ENCODE data around the gene JADE1. TPM values are rescaled to one million over a fixed set of nuclear protein-coding genes. Genes with fewer than 3 reads are reported as not detected.

JADE1 gene
- total RNA-seq, result 33.6 and 37.8 TPM in 2 replicates

GRCh38 chr4:128809477-128810330 lies at the start of gene JADE1:
JADE1 (plus strand) TSS chr4:128809700; CDS start chr4:128831759, 22,059 bp downstream.
- peaks cover 10% of the 10 kb centered on the region for H3K4me1 Mint-ChIP-seq (ENCODE audit: low read depth)

GRCh38 chr4:128766781-128767180 lies 42.7 kb upstream of the JADE1 start:
- no peaks in the 10 kb centered on the region for H3K9me3 Mint-ChIP-seq
- intact Hi-C loops (cut with micrococcal nuclease), result no loop called here
- H3K27me3 Mint-ChIP-seq (ENCODE audit: low read depth), result peaks cover 2% of the 10 kb centered on the region
- no peak for DNase-seq (ENCODE audit: low spot score)
- no peak overlapping the region for H3K27ac Mint-ChIP-seq
- H3K4me1 Mint-ChIP-seq (ENCODE audit: low read depth), result peaks cover 10% of the 10 kb centered on the region
- no peaks in the 10 kb centered on the region for H3K36me3 Mint-ChIP-seq (ENCODE audit: low read depth)
- H3K4me3 Mint-ChIP-seq (ENCODE audit: low read depth), result no peak overlapping the region

More at GRCh38 chr4:128809477-128810330, at the start of gene JADE1:
- peak within 1 kb of the TSS; percentile 99 for H3K27ac Mint-ChIP-seq
- H3K36me3 Mint-ChIP-seq (ENCODE audit: low read depth), result no peaks in the 10 kb centered on the region
- peak; percentile 86 for DNase-seq (ENCODE audit: low spot score)
- H3K9me3 Mint-ChIP-seq, result no peaks in the 10 kb centered on the region
- H3K27me3 Mint-ChIP-seq (ENCODE audit: low read depth), result no peaks in the 10 kb centered on the region
- peak within 1 kb of the TSS; percentile 96 for H3K4me3 Mint-ChIP-seq (ENCODE audit: low read depth)
- intact Hi-C loops (cut with micrococcal nuclease), result loop anchor here (1.0 to 5.0 kb wide), 5 partner anchors 237 to 929 kb away; partner anchors contain the start of gene PLK4

- no peak for DNase-seq (ENCODE audit: low spot score)
- no peak overlapping the region for H3K4me3 Mint-ChIP-seq (ENCODE audit: low read depth)
- peaks cover 10% of the 10 kb centered on the region for H3K4me1 Mint-ChIP-seq (ENCODE audit: low read depth)
- peaks cover 3% of the 10 kb centered on the region for H3K27me3 Mint-ChIP-seq (ENCODE audit: low read depth)
- H3K9me3 Mint-ChIP-seq, result no peaks in the 10 kb centered on the region
- intact Hi-C loops (cut with micrococcal nuclease), result no loop called here
- no peaks in the 10 kb centered on the region for H3K36me3 Mint-ChIP-seq (ENCODE audit: low read depth)
- H3K27ac Mint-ChIP-seq, result no peak overlapping the region
Observed at GRCh38 chr4:128768373-128768996, 41.0 kb upstream of the JADE1 start.

- peaks cover 3% of the 10 kb centered on the region for H3K27me3 Mint-ChIP-seq (ENCODE audit: low read depth)
- no peak for DNase-seq (ENCODE audit: low spot score)
- H3K9me3 Mint-ChIP-seq, result no peaks in the 10 kb centered on the region
- intact Hi-C loops (cut with micrococcal nuclease), result no loop called here
- H3K36me3 Mint-ChIP-seq (ENCODE audit: low read depth), result no peaks in the 10 kb centered on the region
- no peak overlapping the region for H3K27ac Mint-ChIP-seq
- H3K4me1 Mint-ChIP-seq (ENCODE audit: low read depth), result peaks cover 10% of the 10 kb centered on the region
- H3K4me3 Mint-ChIP-seq (ENCODE audit: low read depth), result no peak overlapping the region
Observed at GRCh38 chr4:128769011-128769410, 40.5 kb upstream of the JADE1 start.

- DNase-seq (ENCODE audit: low spot score), result no peak
- Mint-ChIP-seq H3K27ac (no peak overlapping the region), H3K27me3 (ENCODE audit: low read depth) (peaks cover 5% of the 10 kb centered on the region), H3K4me1 (ENCODE audit: low read depth) (peaks cover 10% of the 10 kb centered on the region), H3K9me3 (no peaks in the 10 kb centered on the region), H3K4me3 (ENCODE audit: low read depth) (no peak overlapping the region), H3K36me3 (ENCODE audit: low read depth) (no peaks in the 10 kb centered on the region)
- intact Hi-C loops (cut with micrococcal nuclease), result no loop called here
Observed at GRCh38 chr4:128770807-128771206, 38.7 kb upstream of the JADE1 start.

- Mint-ChIP-seq H3K27ac (no peak overlapping the region), H3K4me3 (ENCODE audit: low read depth) (no peak overlapping the region), H3K36me3 (ENCODE audit: low read depth) (no peaks in the 10 kb centered on the region), H3K4me1 (ENCODE audit: low read depth) (peaks cover 5% of the 10 kb centered on the region), H3K9me3 (no peaks in the 10 kb centered on the region), H3K27me3 (ENCODE audit: low read depth) (peaks cover 19% of the 10 kb centered on the region)
- no peak for DNase-seq (ENCODE audit: low spot score)
- intact Hi-C loops (cut with micrococcal nuclease), result no loop called here
Observed at GRCh38 chr4:128775477-128775876, 34.0 kb upstream of the JADE1 start.

GRCh38 chr4:128775916-128776315 lies 33.6 kb upstream of the JADE1 start:
- H3K9me3 Mint-ChIP-seq, result no peaks in the 10 kb centered on the region
- intact Hi-C loops (cut with micrococcal nuclease), result no loop called here

GRCh38 chr4:128776794-128777216 lies 32.7 kb upstream of the JADE1 start:
- no peaks in the 10 kb centered on the region for H3K36me3 Mint-ChIP-seq (ENCODE audit: low read depth)
- no peak overlapping the region for H3K4me3 Mint-ChIP-seq (ENCODE audit: low read depth)
- no peaks in the 10 kb centered on the region for H3K4me1 Mint-ChIP-seq (ENCODE audit: low read depth)
- no peak overlapping the region for H3K27ac Mint-ChIP-seq
- no peak for DNase-seq (ENCODE audit: low spot score)
- intact Hi-C loops (cut with micrococcal nuclease), result no loop called here
- no peaks in the 10 kb centered on the region for H3K9me3 Mint-ChIP-seq
- peaks cover 23% of the 10 kb centered on the region for H3K27me3 Mint-ChIP-seq (ENCODE audit: low read depth)

More at GRCh38 chr4:128775916-128776315, 33.6 kb upstream of the JADE1 start:
- Mint-ChIP-seq H3K27ac (no peak overlapping the region), H3K4me3 (ENCODE audit: low read depth) (no peak overlapping the region), H3K4me1 (ENCODE audit: low read depth) (peaks cover 2% of the 10 kb centered on the region), H3K36me3 (ENCODE audit: low read depth) (no peaks in the 10 kb centered on the region), H3K27me3 (ENCODE audit: low read depth) (peaks cover 21% of the 10 kb centered on the region)
- no peak for DNase-seq (ENCODE audit: low spot score)

- intact Hi-C loops (cut with micrococcal nuclease), result no loop called here
- Mint-ChIP-seq H3K4me1 (ENCODE audit: low read depth) (no peaks in the 10 kb centered on the region), H3K9me3 (no peaks in the 10 kb centered on the region)
Observed at GRCh38 chr4:128780688-128781087, 28.8 kb upstream of the JADE1 start.

GRCh38 chr4:128782076-128782715 lies 27.3 kb upstream of the JADE1 start:
- H3K36me3 Mint-ChIP-seq (ENCODE audit: low read depth), result no peaks in the 10 kb centered on the region
- no peaks in the 10 kb centered on the region for H3K4me1 Mint-ChIP-seq (ENCODE audit: low read depth)
- intact Hi-C loops (cut with micrococcal nuclease), result loop anchor here (1.0 kb wide), 1 partner anchor 81 kb away; no protein-coding TSS in a partner anchor
- H3K4me3 Mint-ChIP-seq (ENCODE audit: low read depth), result no peak overlapping the region
- H3K27ac Mint-ChIP-seq, result no peak overlapping the region
- no peak for DNase-seq (ENCODE audit: low spot score)
- H3K27me3 Mint-ChIP-seq (ENCODE audit: low read depth), result peaks cover 18% of the 10 kb centered on the region
- H3K9me3 Mint-ChIP-seq, result no peaks in the 10 kb centered on the region

More at GRCh38 chr4:128780688-128781087, 28.8 kb upstream of the JADE1 start:
- no peak for DNase-seq (ENCODE audit: low spot score)
- Mint-ChIP-seq H3K4me3 (ENCODE audit: low read depth) (no peak overlapping the region), H3K27me3 (ENCODE audit: low read depth) (peaks cover 24% of the 10 kb centered on the region), H3K27ac (no peak overlapping the region), H3K36me3 (ENCODE audit: low read depth) (no peaks in the 10 kb centered on the region)

- intact Hi-C loops (cut with micrococcal nuclease), result loop anchor here (1.0 kb wide), 1 partner anchor 80 kb away; no protein-coding TSS in a partner anchor
- no peak for DNase-seq (ENCODE audit: low spot score)
- Mint-ChIP-seq H3K27ac (no peak overlapping the region), H3K27me3 (ENCODE audit: low read depth) (peaks cover 15% of the 10 kb centered on the region), H3K36me3 (ENCODE audit: low read depth) (no peaks in the 10 kb centered on the region), H3K4me1 (ENCODE audit: low read depth) (no peaks in the 10 kb centered on the region), H3K4me3 (ENCODE audit: low read depth) (no peak overlapping the region), H3K9me3 (no peaks in the 10 kb centered on the region)
Observed at GRCh38 chr4:128782875-128783614, 26.5 kb upstream of the JADE1 start.
